HG03064 (cell line): ENCODE data around the gene ZNF319.

Experiments
- ATAC-seq: cut with Tn5 transposase; IDR thresholded peaks from one replicate; pipeline ENCODE4 v1.9.1; 2021; ENCODE audit warnings: low read depth; ENCODE audit not compliant: unreplicated experiment

Gene ZNF319

GRCh38 chr16:57957673-57958392, 42.6 kb downstream of the ZNF319 start:
- ATAC-seq, result no peak

- ATAC-seq, result no peak
These were observed 43.4 kb downstream of the ZNF319 start for GRCh38 chr16:57956924-57957672.

- no peak for ATAC-seq
These were observed 44.1 kb downstream of the ZNF319 start for GRCh38 chr16:57956270-57956808.

GRCh38 chr16:57955572-57956188, 44.8 kb downstream of the ZNF319 start:
- no peak for ATAC-seq

GRCh38 chr16:57953857-57954256, 46.6 kb downstream of the ZNF319 start:
- ATAC-seq, result no peak

GRCh38 chr16:57952909-57953308, 47.6 kb downstream of the ZNF319 start:
- no peak for ATAC-seq

GRCh38 chr16:57951204-57951960, 49.1 kb downstream of the ZNF319 start:
- no peak for ATAC-seq

GRCh38 chr16:57950382-57950781, 50.1 kb downstream of the ZNF319 start:
- no peak for ATAC-seq

- ATAC-seq, result no peak
These were observed 50.8 kb downstream of the ZNF319 start for GRCh38 chr16:57949595-57950238.

- ATAC-seq, result no peak
These were observed 51.5 kb downstream of the ZNF319 start for GRCh38 chr16:57949013-57949412.

GRCh38 chr16:57948027-57948426, 52.4 kb downstream of the ZNF319 start:
- no peak for ATAC-seq

- ATAC-seq, result no peak
These were observed 53.2 kb downstream of the ZNF319 start for GRCh38 chr16:57947261-57947660.

GRCh38 chr16:57946181-57946801, 54.2 kb downstream of the ZNF319 start:
- no peak for ATAC-seq

- ATAC-seq, result no peak
These were observed 54.7 kb downstream of the ZNF319 start for GRCh38 chr16:57945740-57946138.

GRCh38 chr16:57944970-57945739, 55.3 kb downstream of the ZNF319 start:
- no peak for ATAC-seq
